GM12865 (cell line): ENCODE data around the gene AP4B1.
A peak's percentile ranks its signal among the peaks of the same experiment; 100 is the strongest.

Experiments
- DNase-seq: peaks from one replicate; pipeline ENCODE4 v3.0.0; 2010; ENCODE audit warnings: low read depth
- H3K4me3 ChIP-seq: 2 replicates; pipeline ENCODE4 v1.5.1; 2011; ENCODE audit warnings: mild to moderate bottlenecking, low read depth, low read length, control low read depth
- TF ChIP-seq, protein P1 (sequence below): IDR thresholded peaks from 2 replicates; pipeline ENCODE4 v1.5.1; 2011; ENCODE audit warnings: low read length, control low read depth, low read depth, inconsistent platforms; ENCODE audit not compliant: insufficient read depth; ENCODE audit errors: missing control alignments

Gene AP4B1

GRCh38 chr1:113886417-113887401 is 17.9 kb downstream of the AP4B1 start:
- H3K4me3 ChIP-seq = no peak overlapping the region
- no peak for DNase-seq
- TF ChIP-seq, protein P1, sequence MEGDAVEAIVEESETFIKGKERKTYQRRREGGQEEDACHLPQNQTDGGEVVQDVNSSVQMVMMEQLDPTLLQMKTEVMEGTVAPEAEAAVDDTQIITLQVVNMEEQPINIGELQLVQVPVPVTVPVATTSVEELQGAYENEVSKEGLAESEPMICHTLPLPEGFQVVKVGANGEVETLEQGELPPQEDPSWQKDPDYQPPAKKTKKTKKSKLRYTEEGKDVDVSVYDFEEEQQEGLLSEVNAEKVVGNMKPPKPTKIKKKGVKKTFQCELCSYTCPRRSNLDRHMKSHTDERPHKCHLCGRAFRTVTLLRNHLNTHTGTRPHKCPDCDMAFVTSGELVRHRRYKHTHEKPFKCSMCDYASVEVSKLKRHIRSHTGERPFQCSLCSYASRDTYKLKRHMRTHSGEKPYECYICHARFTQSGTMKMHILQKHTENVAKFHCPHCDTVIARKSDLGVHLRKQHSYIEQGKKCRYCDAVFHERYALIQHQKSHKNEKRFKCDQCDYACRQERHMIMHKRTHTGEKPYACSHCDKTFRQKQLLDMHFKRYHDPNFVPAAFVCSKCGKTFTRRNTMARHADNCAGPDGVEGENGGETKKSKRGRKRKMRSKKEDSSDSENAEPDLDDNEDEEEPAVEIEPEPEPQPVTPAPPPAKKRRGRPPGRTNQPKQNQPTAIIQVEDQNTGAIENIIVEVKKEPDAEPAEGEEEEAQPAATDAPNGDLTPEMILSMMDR = no peak

DNA sequence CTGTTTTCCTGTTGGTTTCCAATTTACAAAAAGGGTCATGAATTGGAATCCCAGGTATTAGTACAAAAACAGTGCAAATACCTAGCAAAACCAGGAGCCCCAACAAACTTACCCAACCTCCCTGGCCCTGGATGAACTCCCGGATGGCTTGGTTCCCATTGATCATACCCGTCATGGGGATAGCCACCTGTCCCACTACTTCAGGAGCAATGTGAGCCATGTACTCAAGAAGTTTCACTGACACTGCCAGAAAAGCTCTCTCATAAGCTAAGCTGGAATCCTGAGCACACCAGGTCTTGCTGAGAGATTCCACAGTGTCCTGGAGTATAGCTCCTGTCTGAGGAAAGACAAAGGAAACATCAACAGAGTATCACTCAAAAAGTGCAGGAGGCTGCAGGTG is 22.9 kb downstream of the AP4B1 start:
- TF ChIP-seq, protein P1 = no peak
- no peak overlapping the region for H3K4me3 ChIP-seq
- no peak for DNase-seq

DNA sequence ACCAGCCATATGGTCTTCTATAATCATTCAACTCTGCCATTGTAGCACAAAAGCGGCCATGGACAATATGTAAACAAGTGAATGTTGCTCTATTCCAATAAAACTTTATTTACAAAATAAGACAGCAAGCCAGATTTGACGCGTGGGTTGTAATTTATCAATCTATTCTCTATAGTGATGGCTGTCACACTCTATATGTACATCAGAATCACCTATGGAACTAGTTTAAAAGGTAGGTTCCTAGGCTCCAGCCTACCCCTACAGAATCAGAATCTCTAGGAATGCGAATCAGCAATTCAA is 24.9 kb downstream of the AP4B1 start:
- no peak overlapping the region for H3K4me3 ChIP-seq
- no peak for DNase-seq
- TF ChIP-seq, protein P1 = no peak

- no peak for DNase-seq
- H3K4me3 ChIP-seq = no peak overlapping the region
- TF ChIP-seq, protein P1 = no peak
Measured at GRCh38 chr1:113876176-113876575, 28.4 kb downstream of the AP4B1 start.

GRCh38 chr1:113875714-113876113 is 28.9 kb downstream of the AP4B1 start:
- DNase-seq = no peak
- TF ChIP-seq, protein P1 = no peak
- no peak overlapping the region for H3K4me3 ChIP-seq

DNA sequence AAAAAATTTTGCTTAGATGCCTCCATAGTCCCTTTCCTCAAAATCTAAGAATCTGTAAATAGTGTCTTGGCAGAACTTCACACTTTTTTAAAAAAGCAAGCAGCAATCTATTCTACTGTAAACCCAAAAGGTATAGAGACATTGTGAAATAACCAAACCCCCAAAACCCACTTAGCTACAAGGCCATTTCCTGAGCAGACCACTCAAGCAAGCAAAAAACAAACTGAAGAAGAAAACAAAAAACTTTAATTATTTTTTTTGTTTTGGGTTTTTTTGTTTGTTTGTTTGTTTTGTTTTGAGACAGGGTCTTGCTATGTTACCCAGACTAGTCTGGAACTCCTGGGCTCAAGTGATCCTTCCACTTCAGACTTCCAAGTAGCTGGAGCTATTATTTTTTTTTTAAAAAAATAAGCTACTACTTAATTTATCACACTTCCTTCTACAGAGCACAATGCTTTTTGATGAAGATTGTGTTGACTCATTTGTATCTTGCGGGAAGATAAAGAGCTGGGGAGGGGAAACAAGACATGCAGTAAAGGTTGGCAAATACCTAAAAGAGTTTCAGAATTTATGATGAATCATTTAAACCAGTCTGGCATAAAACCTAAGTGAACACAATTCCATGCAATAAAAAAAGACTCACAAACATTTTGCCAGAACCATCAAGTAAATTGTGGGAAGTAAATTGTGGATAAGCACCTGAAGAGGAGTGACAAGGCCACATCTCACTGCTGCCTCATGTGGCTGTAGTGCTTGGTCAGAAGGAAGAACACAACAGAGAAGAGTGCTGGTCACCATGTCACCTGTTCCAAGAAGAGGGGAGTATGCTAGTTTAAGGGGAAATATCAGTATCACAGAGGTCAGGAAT is 30.4 kb downstream of the AP4B1 start:
- DNase-seq = peak; percentile 76
- peak overlapping the region; percentile 22; the same call in 1 of the 2 replicates for H3K4me3 ChIP-seq
- TF ChIP-seq, protein P1 = peak; percentile 60
